H1 (cell line): Measurements from ENCODE around the gene RDM1. TPM values are rescaled to one million over a fixed set of nuclear protein-coding genes. Genes with fewer than 3 reads are reported as not detected.
"Not testable (repeated sequence)": the region's sequence is repeated elsewhere in the genome, so short reads cannot be mapped to it uniquely, and the experiment has no call there.

Experiments
- CTCF ChIA-PET: fragments of 300-600 bp; sonication (Branson Sonifier 250); formaldehyde crosslinking; loops from one replicate; lab custom pipeline; 2021; ENCODE audit not compliant: partially characterized antibody; lab: Charles Lee
- POLR2A ChIA-PET: fragments of 300-600 bp; sonication (Branson Sonifier 250); formaldehyde crosslinking; loops from one replicate; lab custom pipeline; 2021; ENCODE audit warnings: inconsistent platforms; ENCODE audit not compliant: partially characterized antibody; lab: Charles Lee
- DNase-seq, 2 experiments: peaks; one replicate each; pipeline versions ENCODE4 v3.0.0 to v3.0.0-alpha.2; 2010 to 2022; ENCODE audit warnings: low spot score in 2 of 2, low read depth in 1 of 2, mixed read lengths in 1 of 2
- FAIRE-seq: peaks from 2 replicates; lab custom pipeline; 2011; peaks lifted over from hg19 to GRCh38; lab: Jason Lieb, UNC
- H2AFZ ChIP-seq: 2 replicates; pipeline ENCODE4 v1.8.1; 2012; ENCODE audit warnings: low read length, inconsistent platforms
- H2AK5ac ChIP-seq: 2 replicates; pipeline ENCODE4 v1.6.1; 2013; ENCODE audit warnings: low read depth, low read length
- H2BK120ac ChIP-seq: replicated peaks from 2 replicates; pipeline ENCODE3; 2013; ENCODE audit warnings: low read depth, low read length, inconsistent platforms
- H2BK12ac ChIP-seq: 2 replicates; pipeline ENCODE4 v1.6.1; 2013; ENCODE audit warnings: low read depth, low read length
- H2BK15ac ChIP-seq: 2 replicates; pipeline ENCODE4 v1.6.1; 2013; ENCODE audit warnings: low read length
- H2BK20ac ChIP-seq: 2 replicates; pipeline ENCODE4 v1.6.1; 2013; ENCODE audit warnings: low read length
- H2BK5ac ChIP-seq: 2 replicates; pipeline ENCODE4 v1.6.1; 2013; ENCODE audit warnings: low read depth, low read length
- H3K14ac ChIP-seq: 2 replicates; pipeline ENCODE4 v1.6.1; 2013; ENCODE audit warnings: inconsistent platforms; ENCODE audit not compliant: insufficient read length
- H3K18ac ChIP-seq: 2 replicates; pipeline ENCODE4 v1.6.1; 2013; ENCODE audit warnings: low read length; ENCODE audit errors: extremely low read depth
- H3K23ac ChIP-seq: 2 replicates; pipeline ENCODE4 v1.6.1; 2013; ENCODE audit warnings: inconsistent platforms; ENCODE audit not compliant: insufficient read length
- H3K23me2 ChIP-seq: 2 replicates; pipeline ENCODE4 v1.6.1; 2013; ENCODE audit warnings: low read depth, low read length
- H3K27ac ChIP-seq: 2 replicates; pipeline ENCODE4 v1.6.1; 2011; ENCODE audit warnings: low read depth, low read length, inconsistent platforms
- H3K27me3 ChIP-seq, 4 experiments: replicated peaks in 1 of 4; 1 replicate in 1 of 4; 2 replicates in 3 of 4; pipeline versions ENCODE4 v1.6.1 to v1.8.1; 2011 to 2013; ENCODE audit warnings: low read length in 3 of 4, mild to moderate bottlenecking in 3 of 4, inconsistent platforms in 2 of 4, mixed read lengths in 2 of 4, moderate library complexity in 1 of 4; ENCODE audit not compliant: control insufficient read depth in 3 of 4, insufficient read depth in 3 of 4; ENCODE audit errors: extremely low read depth in 1 of 4
- H3K36me3 ChIP-seq, 4 experiments: 2 replicates each; pipeline versions ENCODE4 v1.6.1 to v1.8.1; 2011 to 2013; ENCODE audit warnings: mild to moderate bottlenecking in 4 of 4, low read length in 3 of 4, moderate library complexity in 2 of 4, control low read depth in 1 of 4, inconsistent platforms in 1 of 4; ENCODE audit not compliant: insufficient read depth in 4 of 4, control insufficient read depth in 2 of 4
- H3K4ac ChIP-seq: replicated peaks from 2 replicates; pipeline ENCODE3; 2013; ENCODE audit warnings: low read length, low read depth, mixed read lengths, inconsistent platforms; ENCODE audit not compliant: insufficient read length
- H3K4me1 ChIP-seq, 4 experiments: replicated peaks in 1 of 4; 1 replicate in 1 of 4; 2 replicates in 3 of 4; pipeline versions ENCODE4 v1.6.1 to v1.8.1; 2011 to 2013; ENCODE audit warnings: low read length in 3 of 4, inconsistent platforms in 2 of 4, mixed read lengths in 1 of 4; ENCODE audit not compliant: insufficient read depth in 4 of 4, control insufficient read depth in 3 of 4
- H3K4me2 ChIP-seq, 2 experiments: 2 replicates each; pipeline versions ENCODE4 v1.6.1 to v1.8.1; 2011 to 2013; ENCODE audit warnings: low read depth in 2 of 2, low read length in 2 of 2, control low read depth in 1 of 2, inconsistent platforms in 1 of 2, mild to moderate bottlenecking in 1 of 2; ENCODE audit not compliant: insufficient read depth in 1 of 2
- H3K4me3 ChIP-seq, 4 experiments: fragments of 200-600, 300-600 bp in 1 of 4; sonication (generic), shearing (Covaris generic), sonication (Bioruptor Twin) in 1 of 4; 2 replicates each; pipeline versions ENCODE4 v1.5.1 to v1.8.1; 2011 to 2016; ENCODE audit warnings: low read length in 4 of 4, low read depth in 3 of 4, control low read depth in 2 of 4, inconsistent platforms in 2 of 4, mild to moderate bottlenecking in 2 of 4, mixed read lengths in 1 of 4, moderate library complexity in 1 of 4; ENCODE audit not compliant: insufficient read depth in 2 of 4; ENCODE audit errors: extremely low read depth in 1 of 4
- H3K56ac ChIP-seq: replicated peaks from 2 replicates; pipeline ENCODE3; 2013; ENCODE audit warnings: low read depth, mild to moderate bottlenecking, mixed read lengths, low read length, inconsistent platforms; ENCODE audit not compliant: insufficient read length
- H3K79me1 ChIP-seq: 2 replicates; pipeline ENCODE4 v1.6.1; 2013; ENCODE audit warnings: low read depth, low read length, control low read depth
- H3K79me2 ChIP-seq, 2 experiments: 2 replicates each; pipeline versions ENCODE4 v1.6.1 to v1.8.1; 2012 to 2013; ENCODE audit warnings: low read length in 2 of 2, mild to moderate bottlenecking in 2 of 2, inconsistent platforms in 1 of 2; ENCODE audit not compliant: insufficient read depth in 2 of 2, control insufficient read depth in 1 of 2
- H3K9ac ChIP-seq, 4 experiments: replicated peaks in 1 of 4; 1 replicate in 1 of 4; 2 replicates in 3 of 4; pipeline versions ENCODE4 v1.6.1 to v1.8.1; 2011 to 2013; ENCODE audit warnings: low read depth in 3 of 4, low read length in 3 of 4, control low read depth in 2 of 4, mild to moderate bottlenecking in 2 of 4, moderate library complexity in 2 of 4, inconsistent platforms in 1 of 4; ENCODE audit errors: extremely low read depth in 1 of 4
- H3K9me3 ChIP-seq, 2 experiments: 2 replicates each; pipeline versions ENCODE4 v1.6.1 to v1.8.1; 2012 to 2013; ENCODE audit warnings: mild to moderate bottlenecking in 2 of 2, moderate library complexity in 2 of 2, control low read depth in 1 of 2, inconsistent platforms in 1 of 2, low read depth in 1 of 2, low read length in 1 of 2, mixed read lengths in 1 of 2; ENCODE audit not compliant: insufficient read depth in 2 of 2
- H4K20me1 ChIP-seq, 2 experiments: replicated peaks in 1 of 2; 2 replicates each; pipeline versions ENCODE3 to v1.8.1; 2011 to 2013; ENCODE audit warnings: inconsistent platforms in 2 of 2, low read length in 2 of 2, mild to moderate bottlenecking in 1 of 2; ENCODE audit not compliant: insufficient read depth in 2 of 2, control insufficient read depth in 1 of 2
- H4K5ac ChIP-seq: 2 replicates; pipeline ENCODE4 v1.6.1; 2013; ENCODE audit warnings: low read length, low read depth, mixed read lengths, inconsistent platforms; ENCODE audit not compliant: insufficient read length
- H4K8ac ChIP-seq: 2 replicates; pipeline ENCODE4 v1.8.0; 2013; ENCODE audit warnings: mild to moderate bottlenecking, moderate library complexity, low read length, inconsistent platforms; ENCODE audit not compliant: insufficient read depth; ENCODE audit errors: extremely low read depth
- H4K91ac ChIP-seq: replicated peaks from 2 replicates; pipeline ENCODE3; 2013; ENCODE audit warnings: low read length, mixed read lengths, inconsistent platforms; ENCODE audit not compliant: insufficient read length
- WGBS, 2 experiments: shearing (Covaris generic) in 1 of 2; methylation state at CpG; one replicate each; pipeline versions ENCODE4 v1.1.6 to v1.1.7; 2013 to 2015; ENCODE audit warnings: low lambda C conversion rate in 2 of 2, mixed read lengths in 2 of 2, inconsistent platforms in 1 of 2, low coverage in 1 of 2, missing lambda C conversion rate in 1 of 2; ENCODE audit not compliant: insufficient replicate concordance in 2 of 2, insufficient coverage in 1 of 2, insufficient read length in 1 of 2; ENCODE audit errors: extremely low coverage in 1 of 2, missing lambda C conversion rate in 1 of 2; 5-methylcytosine and 5-hydroxymethylcytosine counted together
- polyA plus RNA-seq, 7 experiments: library from polyadenylated mRNA; depleted of rRNA in 3 of 7; stranded (reverse) in 5 of 7; unstranded in 2 of 7; fragments of >200 nt in 5 of 7; fragments of 200-250 nt in 2 of 7; gene quantifications; 1 replicate in 5 of 7; 2 replicates in 1 of 7; 4 replicates in 1 of 7; pipeline versions ENCODE4 v1.2.1 to v1.2.3, GENCODE V29; 2011 to 2013; ENCODE audit warnings: missing spikeins in 2 of 7, mixed read lengths in 2 of 7
- total RNA-seq: library from RNA; stranded (reverse); fragmentation: NEBNext Ultra II Directional; extraction: Animal tissue kit (Norgen Biotek cat#: 25700); gene quantifications from 2 replicates; pipeline ENCODE4 v1.2.1, GENCODE V29; 2021

The RDM1 gene
- total and polyA plus RNA-seq, 2 of the 8 experiments (the other 6 are each of a cell fraction or from before 2014, with no cell fraction given): 7.3 to 9.7 TPM

- H3K4me2 ChIP-seq, FAIRE-seq, CTCF ChIA-PET: not testable (repeated sequence)
These were observed 32.8 kb downstream of the RDM1 start for GRCh38 chr17:35897772-35898171.

More at GRCh38 chr17:35897772-35898171, 32.8 kb downstream of the RDM1 start:
- H3K14ac ChIP-seq, H3K79me1 ChIP-seq, H3K27me3 ChIP-seq, H2BK15ac ChIP-seq, H2BK20ac ChIP-seq, H3K9ac ChIP-seq, H3K4me3 ChIP-seq, POLR2A ChIA-PET, H3K27ac ChIP-seq, H2BK12ac ChIP-seq, H2BK120ac ChIP-seq, H3K79me2 ChIP-seq, H3K56ac ChIP-seq, H3K9me3 ChIP-seq, H2BK5ac ChIP-seq, H4K5ac ChIP-seq, H4K91ac ChIP-seq, H2AFZ ChIP-seq, H3K4ac ChIP-seq, DNase-seq, H2AK5ac ChIP-seq, H3K36me3 ChIP-seq, H4K8ac ChIP-seq, H3K23me2 ChIP-seq, H3K4me1 ChIP-seq, H4K20me1 ChIP-seq, H3K18ac ChIP-seq, H3K23ac ChIP-seq: not testable (repeated sequence)
- WGBS, 2 experiments: 91% methylated on average over 7 of the region's 7 CpGs; no CpG with 5 or more reads in 1 of the 2 experiments
